A204.1 (cell line): Measurements from ENCODE around the gene DDX3Y.

Experiments
- FAIRE-seq: peaks from 2 replicates; lab custom pipeline; 2012; peaks lifted over from hg19 to GRCh38; lab: Jason Lieb, UNC

The DDX3Y gene

DNA sequence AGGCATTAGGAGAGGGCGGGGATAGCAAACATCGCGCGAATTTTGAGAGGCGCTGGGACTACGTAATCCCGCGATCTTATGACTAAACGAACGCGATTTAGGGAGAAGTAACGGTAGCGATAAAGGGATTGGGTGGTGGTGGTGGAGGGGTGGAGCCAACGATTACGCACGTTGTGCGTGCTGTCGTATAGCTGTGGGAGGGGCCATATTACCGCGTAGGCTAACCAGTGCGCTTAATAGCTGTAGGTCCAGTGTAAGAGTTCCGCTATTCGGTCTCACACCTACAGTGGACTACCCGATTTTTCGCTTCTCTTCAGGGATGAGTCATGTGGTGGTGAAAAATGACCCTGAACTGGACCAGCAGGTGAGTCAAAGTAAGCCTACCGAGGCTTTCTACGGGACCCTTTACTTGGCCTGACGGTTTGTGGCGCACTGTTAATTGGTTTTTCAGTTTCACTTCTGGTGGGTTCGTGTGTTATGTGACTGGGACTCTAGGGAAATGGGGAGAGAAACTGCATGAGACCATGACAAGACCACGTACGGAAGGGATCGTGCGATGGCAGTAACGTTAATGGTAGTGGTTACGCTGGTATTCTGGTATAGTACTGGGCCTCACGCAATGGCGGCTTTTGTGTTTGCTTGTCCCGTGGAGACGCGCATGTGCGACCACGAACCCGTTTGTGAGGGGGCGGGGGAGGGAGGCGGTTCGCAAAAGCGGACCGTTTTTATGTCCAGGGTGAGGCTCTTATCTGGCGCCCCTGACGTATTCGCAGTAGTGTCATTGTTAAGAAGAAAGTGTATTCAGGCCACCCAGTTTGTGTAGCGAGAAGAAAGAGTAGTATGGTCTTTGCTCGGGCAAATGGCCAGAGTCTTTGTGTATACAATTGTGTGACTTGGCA lies at the start of gene DDX3Y:
DDX3Y (plus strand) TSS at position 251 of the 899 bp plus-strand sequence; CDS start at position 320, 69 bp downstream.
- no peak for FAIRE-seq

DNA sequence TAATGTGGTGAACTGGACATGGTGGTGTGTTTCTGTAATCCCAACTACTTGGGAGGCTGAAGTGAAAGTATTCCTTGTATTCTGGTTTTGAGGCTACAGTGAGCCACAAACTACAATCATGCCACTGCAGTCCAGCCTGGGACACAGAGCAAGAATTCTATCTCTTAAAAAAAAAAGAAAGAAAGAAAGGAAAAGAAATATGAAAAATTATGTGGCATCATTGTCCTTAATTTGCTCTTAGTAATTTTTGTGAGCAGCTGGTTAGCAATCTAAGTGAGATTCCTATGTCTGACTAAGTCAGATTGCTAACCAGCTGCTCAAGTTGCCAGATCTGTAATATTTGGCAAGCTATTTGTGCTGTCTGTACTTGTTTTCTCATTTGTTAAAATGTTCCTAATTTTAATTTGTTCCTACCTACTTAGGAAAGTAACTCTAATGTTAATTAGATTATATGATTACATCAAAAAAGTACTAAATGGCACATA lies 48.8 kb upstream of the DDX3Y start:
- no peak for FAIRE-seq

DNA sequence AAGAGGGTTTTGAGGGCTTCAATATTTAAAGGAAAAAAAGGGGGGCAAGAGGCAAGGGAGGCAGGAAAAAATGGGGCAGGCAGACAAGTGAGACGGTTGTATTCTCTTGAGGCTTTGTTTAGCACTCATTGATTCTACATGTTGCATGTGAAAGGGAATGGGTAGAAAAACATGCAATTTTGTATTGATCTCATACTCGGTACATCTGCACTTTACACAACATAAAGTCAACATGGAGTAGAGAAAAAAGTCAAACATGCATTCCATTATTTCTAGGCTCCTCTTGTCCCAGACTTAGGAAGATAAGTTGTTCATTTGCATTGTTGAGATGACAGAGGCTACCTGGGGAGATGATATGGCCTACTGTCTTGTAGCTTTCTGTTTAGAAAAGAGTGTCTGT lies 36.7 kb upstream of the DDX3Y start:
- no peak for FAIRE-seq

DNA sequence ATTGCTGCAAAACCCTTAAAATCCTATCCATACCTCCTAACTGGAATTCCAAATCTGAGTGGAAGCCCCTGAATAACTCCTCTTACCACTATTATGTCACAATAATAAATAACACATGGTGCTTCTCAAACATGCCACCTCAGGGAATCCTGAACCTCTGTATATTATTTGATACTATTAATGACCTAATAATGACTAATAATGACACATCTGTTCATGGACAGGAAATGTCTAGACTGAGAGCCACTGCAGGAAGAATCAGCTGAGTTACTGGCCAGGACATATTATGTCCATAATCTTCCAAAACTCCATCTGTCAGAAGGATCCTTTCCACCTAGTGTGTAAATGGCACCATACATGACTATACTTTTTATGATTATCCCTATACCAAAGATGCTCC lies 7.7 kb upstream of the DDX3Y start:
- no peak for FAIRE-seq

DNA sequence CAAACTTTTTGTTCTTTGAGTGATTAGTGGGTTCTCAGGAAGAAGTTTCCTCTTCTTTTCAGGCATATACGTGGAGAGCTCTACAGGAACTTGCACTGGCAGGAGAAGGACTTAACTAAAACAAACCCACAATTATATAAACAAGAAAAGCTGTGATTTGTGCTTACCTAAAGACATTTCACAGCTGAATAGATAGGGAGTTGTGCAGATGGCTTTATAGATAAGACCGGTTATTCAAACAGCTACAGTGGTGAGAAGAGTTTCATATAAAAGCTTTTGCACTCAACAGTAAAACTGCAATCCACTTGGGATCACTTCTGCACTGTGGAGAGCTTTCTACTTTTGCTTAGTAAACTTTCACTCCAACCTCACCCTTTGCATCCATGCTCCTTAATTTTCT lies 6.1 kb upstream of the DDX3Y start:
- no peak for FAIRE-seq

DNA sequence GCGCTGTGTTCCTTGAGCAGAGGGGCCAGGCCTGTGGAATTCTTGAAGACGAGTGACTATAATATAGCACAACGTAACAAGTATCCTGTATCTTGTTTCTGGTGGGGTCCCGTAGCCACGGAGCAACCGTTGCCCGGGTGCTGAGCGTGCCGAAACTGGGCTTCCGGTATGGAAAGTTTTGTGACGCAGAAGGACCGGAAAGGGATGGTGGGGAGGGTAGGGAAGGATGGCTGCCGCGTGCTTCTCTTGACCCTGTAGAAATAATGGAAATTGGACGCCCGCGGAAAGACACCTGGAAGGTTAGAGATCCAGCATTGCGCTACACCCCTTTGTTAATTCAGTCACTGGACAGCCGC lies 827 bp downstream of the DDX3Y start:
- no peak for FAIRE-seq

DNA sequence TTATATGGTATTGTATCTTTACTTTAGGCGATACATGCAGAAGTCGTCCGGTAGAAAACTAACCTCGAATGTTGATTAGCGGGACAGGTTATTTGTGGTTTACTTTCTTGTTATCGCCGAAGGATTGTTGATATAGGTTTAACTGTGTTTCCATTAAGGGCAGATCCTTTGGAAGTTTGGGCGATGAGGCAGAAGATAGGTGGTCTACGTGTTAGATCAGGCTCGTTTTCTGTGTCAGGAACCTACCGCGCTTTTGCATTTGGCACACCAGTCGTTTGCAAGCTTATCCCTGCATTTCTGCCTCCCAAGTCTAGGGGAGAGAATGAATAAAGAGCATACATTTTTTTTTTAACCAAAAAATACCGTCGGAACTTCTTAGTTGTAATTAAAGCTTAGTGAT lies 1.2 kb downstream of the DDX3Y start:
- FAIRE-seq = no peak

DNA sequence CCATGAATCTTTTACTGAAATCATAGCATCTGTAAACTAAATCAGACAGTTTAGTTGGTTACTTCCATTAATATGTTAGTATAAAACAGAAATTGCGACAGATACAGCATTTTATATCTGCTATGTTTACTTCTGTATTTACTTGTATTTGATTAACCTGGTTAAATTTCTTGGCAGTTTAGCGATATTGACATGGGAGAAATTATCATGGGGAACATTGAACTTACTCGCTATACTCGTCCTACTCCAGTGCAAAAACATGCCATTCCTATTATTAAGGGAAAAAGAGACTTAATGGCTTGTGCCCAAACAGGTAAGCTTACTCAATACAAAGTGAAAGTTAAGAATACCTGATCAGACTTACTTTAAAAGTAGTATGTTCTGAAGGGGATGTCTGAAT lies 8.9 kb downstream of the DDX3Y start:
- no peak for FAIRE-seq

DNA sequence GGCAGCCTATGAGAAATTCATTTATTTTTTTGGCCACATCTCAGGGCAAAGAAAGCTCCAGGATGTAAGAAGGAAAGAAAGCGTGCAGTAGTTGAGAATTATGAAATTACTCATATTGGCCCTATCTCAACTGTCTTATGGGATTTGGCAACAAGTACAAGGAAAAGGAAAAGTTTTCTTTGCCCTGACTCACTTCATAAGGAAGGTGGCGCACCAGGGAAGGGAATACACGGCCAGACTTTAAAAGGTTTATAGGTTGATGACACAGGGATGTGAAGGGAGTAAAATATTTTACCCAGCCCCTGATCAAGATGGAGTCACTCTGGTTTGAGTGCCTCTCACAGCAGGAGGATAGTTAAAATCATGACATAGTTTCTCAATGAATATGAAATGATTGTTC lies 23.4 kb downstream of the DDX3Y start:
- FAIRE-seq = no peak

DNA sequence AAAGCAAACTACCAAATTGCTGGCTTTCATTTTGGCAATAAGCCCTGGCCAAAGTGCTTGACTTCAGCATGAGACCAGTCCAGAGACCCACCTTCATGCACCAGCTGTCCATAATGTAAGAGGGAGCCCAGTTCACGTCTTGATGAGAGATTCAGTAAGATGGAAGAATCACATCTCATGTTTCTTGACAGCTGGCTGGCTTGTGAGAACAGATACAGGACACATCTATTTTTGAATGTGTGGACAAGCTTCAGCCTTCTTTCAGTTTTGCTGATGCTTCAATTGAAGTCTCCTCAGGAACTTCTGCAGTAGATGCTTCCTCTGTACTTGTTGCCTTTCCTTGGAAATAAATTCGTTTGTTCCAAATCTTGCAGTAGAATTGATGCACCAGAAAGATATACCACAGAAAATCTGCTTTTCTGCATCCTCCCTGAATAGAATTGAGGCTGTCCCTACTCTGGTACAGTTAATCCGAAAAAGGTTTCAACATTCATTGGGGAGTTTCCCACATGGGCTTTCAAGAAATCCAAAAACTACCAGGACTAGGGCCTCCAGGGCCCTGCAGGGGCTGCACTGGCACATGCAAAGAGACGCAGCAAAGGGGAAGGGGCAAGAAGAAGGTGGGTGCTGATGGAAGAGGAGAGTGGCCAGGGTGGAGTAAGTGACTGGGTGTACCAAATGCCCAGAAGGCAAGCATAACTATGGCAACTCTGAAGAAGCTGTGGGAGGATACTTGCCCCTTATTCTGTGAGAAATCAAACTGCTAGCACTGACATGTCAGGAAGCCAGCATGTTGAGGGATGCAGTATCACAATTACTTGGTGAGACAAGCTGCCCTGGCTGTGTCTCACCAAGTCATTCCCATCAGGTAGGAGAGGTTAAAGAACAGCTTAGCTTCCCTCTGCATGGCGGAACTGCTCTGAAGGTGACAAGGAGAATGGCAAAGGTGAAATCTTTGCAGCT lies 37.3 kb downstream of the DDX3Y start:
- no peak for FAIRE-seq
